Measurements from ENCODE around the gene POLR3H.

POLR3H gene

GRCh38 chr22:41491374-41492100, 52.7 kb downstream of the POLR3H start:
- H3K79me2 ChIP-seq (ENCODE audit: insufficient read depth, low read length): peaks cover 90% of the 10 kb centered on the region
- no peaks in the 10 kb centered on the region for H3K4me1 ChIP-seq (ENCODE audit: insufficient read depth, low read length)
- no peak overlapping the region for H3K4me3 ChIP-seq (ENCODE audit: low read depth in 1 of 2, low read length in 2 of 2)
- DNase-seq: no peak
- H4K20me1 ChIP-seq (ENCODE audit: insufficient read depth, low read length): peaks cover 32% of the 10 kb centered on the region
- peaks cover 14% of the 10 kb centered on the region; the same call in 1 of the 2 replicates for H3K36me3 ChIP-seq (ENCODE audit: insufficient read depth, low read length)
- TF ChIP-seq CTCF (IDR thresholded peaks at IDR 0.05; ENCODE audit: borderline replicate concordance, extremely low read depth, low read length, poor library complexity, severe bottlenecking): no peak
- TF ChIP-seq EZH2 (IDR thresholded peaks at IDR 0.05; ENCODE audit: borderline replicate concordance, low read depth, low read length, severe bottlenecking): no peak
- no peaks in the 10 kb centered on the region for H3K27me3 ChIP-seq (ENCODE audit: insufficient read depth, low read length, poor library complexity)
- H2AFZ ChIP-seq (ENCODE audit: low read depth, low read length): no peak overlapping the region
- H3K4me2 ChIP-seq (ENCODE audit: insufficient read depth, low read length): no peak overlapping the region
- H3K9ac ChIP-seq (ENCODE audit: low read depth, low read length): no peak overlapping the region
- ATAC-seq (ENCODE audit: insufficient read depth, low read depth): no peak
- no peak overlapping the region for H3K27ac ChIP-seq (ENCODE audit: low read length)
- H3K9me3 ChIP-seq (ENCODE audit: insufficient read depth, low read length, severe bottlenecking): no peaks in the 10 kb centered on the region

- H3K27ac ChIP-seq (ENCODE audit: low read length): no peak overlapping the region
- H3K9me3 ChIP-seq (ENCODE audit: insufficient read depth, low read length, severe bottlenecking): no peaks in the 10 kb centered on the region
- peaks cover 10% of the 10 kb centered on the region; the same call in 1 of the 2 replicates for H3K36me3 ChIP-seq (ENCODE audit: insufficient read depth, low read length)
- ATAC-seq (ENCODE audit: insufficient read depth, low read depth) (no peak), DNase-seq (no peak)
- no peak overlapping the region for H3K9ac ChIP-seq (ENCODE audit: low read depth, low read length)
- H4K20me1 ChIP-seq (ENCODE audit: insufficient read depth, low read length): peaks cover 30% of the 10 kb centered on the region
- no peak overlapping the region for H3K4me2 ChIP-seq (ENCODE audit: insufficient read depth, low read length)
- H3K4me1 ChIP-seq (ENCODE audit: insufficient read depth, low read length): no peaks in the 10 kb centered on the region
- H3K79me2 ChIP-seq (ENCODE audit: insufficient read depth, low read length): peaks cover 92% of the 10 kb centered on the region
- no peak overlapping the region for H2AFZ ChIP-seq (ENCODE audit: low read depth, low read length)
- H3K27me3 ChIP-seq (ENCODE audit: insufficient read depth, low read length, poor library complexity): no peaks in the 10 kb centered on the region
- no peak overlapping the region for H3K4me3 ChIP-seq (ENCODE audit: low read depth in 1 of 2, low read length in 2 of 2)
- TF ChIP-seq EZH2 (IDR thresholded peaks at IDR 0.05; ENCODE audit: borderline replicate concordance, low read depth, low read length, severe bottlenecking) (no peak), CTCF (IDR thresholded peaks at IDR 0.05; ENCODE audit: borderline replicate concordance, extremely low read depth, low read length, poor library complexity, severe bottlenecking) (no peak)
Measured at GRCh38 chr22:41488596-41489385, 55.5 kb downstream of the POLR3H start.

- no peak overlapping the region for H3K4me2 ChIP-seq (ENCODE audit: insufficient read depth, low read length)
- ATAC-seq (ENCODE audit: insufficient read depth, low read depth): no peak
Measured at GRCh38 chr22:41488076-41488475, 56.2 kb downstream of the POLR3H start.

More at GRCh38 chr22:41488076-41488475, 56.2 kb downstream of the POLR3H start:
- Histone ChIP-seq H3K9ac (ENCODE audit: low read depth, low read length) (no peak overlapping the region), H3K36me3 (ENCODE audit: insufficient read depth, low read length) (peaks cover 10% of the 10 kb centered on the region; the same call in 1 of the 2 replicates), H3K4me1 (ENCODE audit: insufficient read depth, low read length) (no peaks in the 10 kb centered on the region), H4K20me1 (ENCODE audit: insufficient read depth, low read length) (peaks cover 28% of the 10 kb centered on the region), H3K27ac (ENCODE audit: low read length) (no peak overlapping the region), H3K9me3 (ENCODE audit: insufficient read depth, low read length, severe bottlenecking) (no peaks in the 10 kb centered on the region), H3K4me3 (ENCODE audit: low read depth in 1 of 2, low read length in 2 of 2) (no peak overlapping the region), H3K27me3 (ENCODE audit: insufficient read depth, low read length, poor library complexity) (no peaks in the 10 kb centered on the region), H3K79me2 (ENCODE audit: insufficient read depth, low read length) (peaks cover 91% of the 10 kb centered on the region), H2AFZ (ENCODE audit: low read depth, low read length) (no peak overlapping the region)
- no peak for TF ChIP-seq CTCF (IDR thresholded peaks at IDR 0.05; ENCODE audit: borderline replicate concordance, extremely low read depth, low read length, poor library complexity, severe bottlenecking)
- TF ChIP-seq EZH2 (IDR thresholded peaks at IDR 0.05; ENCODE audit: borderline replicate concordance, low read depth, low read length, severe bottlenecking): no peak
- DNase-seq: no peak

Measured in DND-41 (cell line).